Liver (tissue), 9 donors: ENCODE data around the gene CDKN1A. TPM values are rescaled to one million over a fixed set of nuclear protein-coding genes. Genes with fewer than 3 reads are reported as not detected.

ENCODE experiments used
- DNase-seq: peaks from one replicate; pipeline ENCODE4 v3.0.0-alpha.2; 2017; ENCODE audit warnings: low spot score
- H3K27ac ChIP-seq, 2 donors: one replicate each; pipeline ENCODE4 v1.7.0; 2013; ENCODE audit warnings: inconsistent platforms in 2 of 2, low read length in 2 of 2, control low read depth in 1 of 2, low read depth in 1 of 2, mild to moderate bottlenecking in 1 of 2
- H3K27me3 ChIP-seq, 4 donors: one replicate each; pipeline versions ENCODE4 v1.6.1 to v1.7.0; 2013; ENCODE audit warnings: low read length in 3 of 4, inconsistent platforms in 1 of 4, mild to moderate bottlenecking in 1 of 4, moderate library complexity in 1 of 4; ENCODE audit not compliant: control insufficient read depth in 4 of 4, insufficient read depth in 4 of 4
- H3K36me3 ChIP-seq, 4 donors: one replicate each; pipeline versions ENCODE4 v1.6.1 to v1.7.0; 2013; ENCODE audit warnings: low read length in 3 of 4, mild to moderate bottlenecking in 3 of 4, low read depth in 1 of 4, moderate library complexity in 1 of 4; ENCODE audit not compliant: control insufficient read depth in 4 of 4, insufficient read depth in 3 of 4
- H3K4me1 ChIP-seq, 4 donors: one replicate each; pipeline versions ENCODE4 v1.6.1 to v1.7.0; 2013; ENCODE audit warnings: low read length in 3 of 4, mild to moderate bottlenecking in 3 of 4, moderate library complexity in 1 of 4; ENCODE audit not compliant: control insufficient read depth in 4 of 4, insufficient read depth in 4 of 4
- H3K4me3 ChIP-seq, 3 donors: one replicate each; pipeline versions ENCODE4 v1.6.1 to v1.7.0; 2013; ENCODE audit warnings: low read length in 3 of 3, control low read depth in 1 of 3, low read depth in 1 of 3, mild to moderate bottlenecking in 1 of 3
- H3K9ac ChIP-seq, 2 donors: one replicate each; pipeline ENCODE4 v1.7.0; 2013; ENCODE audit warnings: low read length in 2 of 2, mild to moderate bottlenecking in 2 of 2, moderate library complexity in 2 of 2, control low read depth in 1 of 2, low read depth in 1 of 2
- H3K9me3 ChIP-seq, 4 donors: one replicate each; pipeline versions ENCODE4 v1.6.1 to v1.7.0; 2013; ENCODE audit warnings: low read length in 3 of 4; ENCODE audit not compliant: control insufficient read depth in 4 of 4
- ATF3 ChIP-seq: IDR thresholded peaks from 2 replicates; pipeline ENCODE4 v1.6.1; 2016; ENCODE audit warnings: antibody characterized with exemption
- EGR1 ChIP-seq, 2 donors: IDR thresholded peaks; 2 replicates each; pipeline ENCODE4 v1.6.1; 2016 to 2018; ENCODE audit warnings: antibody characterized with exemption in 2 of 2, low read depth in 2 of 2
- FOXA2 ChIP-seq: IDR thresholded peaks from 2 replicates; pipeline ENCODE4 v1.6.1; 2016; ENCODE audit warnings: antibody characterized with exemption
- GABPA ChIP-seq, 2 donors: IDR thresholded peaks in 1 of 2; conservative IDR thresholded peaks in 1 of 2; 2 replicates each; pipeline ENCODE4 v1.6.1; 2016; ENCODE audit warnings: antibody characterized with exemption in 2 of 2, mild to moderate bottlenecking in 1 of 2, moderate library complexity in 1 of 2
- HNF4A ChIP-seq, 2 donors: conservative IDR thresholded peaks; 2 replicates each; pipeline ENCODE4 v1.6.1; 2016; ENCODE audit warnings: antibody characterized with exemption in 2 of 2, mild to moderate bottlenecking in 2 of 2
- HNF4G ChIP-seq: IDR thresholded peaks from 2 replicates; pipeline ENCODE4 v1.6.1; 2016; ENCODE audit warnings: antibody characterized with exemption
- JUND ChIP-seq, 2 donors: IDR thresholded peaks; 2 replicates each; pipeline ENCODE4 v1.6.1; 2016; ENCODE audit warnings: antibody characterized with exemption in 2 of 2
- RAD21 ChIP-seq, 2 donors: IDR thresholded peaks; 2 replicates each; pipeline ENCODE4 v1.6.1; 2016; ENCODE audit warnings: antibody characterized with exemption in 2 of 2, mild to moderate bottlenecking in 2 of 2
- REST ChIP-seq: IDR thresholded peaks from 2 replicates; pipeline ENCODE4 v1.6.1; 2016; ENCODE audit warnings: antibody characterized with exemption, mild to moderate bottlenecking
- SP1 ChIP-seq: IDR thresholded peaks from 2 replicates; pipeline ENCODE4 v1.6.1; 2018; ENCODE audit warnings: antibody characterized with exemption, mild to moderate bottlenecking
- TAF1 ChIP-seq: conservative IDR thresholded peaks from 2 replicates; pipeline ENCODE4 v1.6.1; 2016; ENCODE audit warnings: antibody characterized with exemption, mild to moderate bottlenecking
- YY1 ChIP-seq: IDR thresholded peaks from 2 replicates; pipeline ENCODE4 v1.6.1; 2016; ENCODE audit warnings: antibody characterized with exemption, mild to moderate bottlenecking
- ZBTB33 ChIP-seq: IDR thresholded peaks from 2 replicates; pipeline ENCODE4 v1.6.1; 2016; ENCODE audit warnings: antibody characterized with exemption
- WGBS: extraction: QIAGEN DNeasy Blood & Tissue Kit; methylation state at CpG from one replicate; pipeline ENCODE4 v1.1.7; 2013; 5-methylcytosine and 5-hydroxymethylcytosine counted together
- polyA plus RNA-seq, 2 donors: library from polyadenylated mRNA; stranded (reverse) in 1 of 2; unstranded in 1 of 2; fragments of 200-250 nt in 1 of 2; fragments of >200 nt in 1 of 2; fragmentation: Nextera tagmentation in 1 of 2; extraction: Ambion mirVana in 1 of 2; gene quantifications; one replicate each; pipeline versions ENCODE4 v1.2.1 to v1.2.3, GENCODE V29; 2013 to 2015
- total RNA-seq, 2 donors: library from RNA; depleted of rRNA; stranded (reverse); fragments of >200 nt; gene quantifications; one replicate each; pipeline ENCODE4 v1.2.3, GENCODE V29; 2014
- TF ChIP-seq, protein P1 (sequence below): fragments of 150-350 bp; IDR thresholded peaks from 2 replicates; pipeline ENCODE4 v1.5.1; 2017; ENCODE audit warnings: improper control_type of control experiment, low read depth, low read length; ENCODE audit not compliant: missing input control
- donor health status: healthy.
- donor health status: healthy.
- donor health status: healthy.
- donor health status: healthy.
- donor health status: healthy.

The CDKN1A gene
- total and polyA plus RNA-seq, 4 donors, result 3.2 to 41.7 (median 20.5) TPM

- WGBS, result 92% methylated on average over 6 of the region's 6 CpGs
- H3K27me3 ChIP-seq, result peaks cover 0 to 5% (median 0%) of the 10 kb centered on the region in 4 donors
These were observed 16.1 kb downstream of the CDKN1A start for GRCh38 chr6:36694616-36695015.

More at GRCh38 chr6:36694616-36695015, 16.1 kb downstream of the CDKN1A start:
- DNase-seq, result no peak
- H3K4me3 ChIP-seq, result no peak overlapping the region
- H3K9me3 ChIP-seq, result no peaks in the 10 kb centered on the region
- peaks cover 0 to 2% (median 0%) of the 10 kb centered on the region in 4 donors for H3K4me1 ChIP-seq
- no peaks in the 10 kb centered on the region for H3K36me3 ChIP-seq
- H3K27ac ChIP-seq, result no peak overlapping the region
- TF ChIP-seq GABPA (IDR thresholded peaks at IDR 0.05 in 1 of 2, conservative IDR thresholded peaks at IDR 0.05 in 1 of 2), result no peak
- no peak for TF ChIP-seq JUND (IDR thresholded peaks at IDR 0.05)
- no peak for TF ChIP-seq RAD21 (IDR thresholded peaks at IDR 0.05)
- no peak for TF ChIP-seq ATF3
- no peak for TF ChIP-seq SP1
- no peak for TF ChIP-seq FOXA2
- no peak for TF ChIP-seq EGR1 (IDR thresholded peaks at IDR 0.05; ENCODE audit: low read depth in 2 of 2)
- no peak for TF ChIP-seq HNF4G
- TF ChIP-seq YY1, result no peak
- TF ChIP-seq, protein P1, sequence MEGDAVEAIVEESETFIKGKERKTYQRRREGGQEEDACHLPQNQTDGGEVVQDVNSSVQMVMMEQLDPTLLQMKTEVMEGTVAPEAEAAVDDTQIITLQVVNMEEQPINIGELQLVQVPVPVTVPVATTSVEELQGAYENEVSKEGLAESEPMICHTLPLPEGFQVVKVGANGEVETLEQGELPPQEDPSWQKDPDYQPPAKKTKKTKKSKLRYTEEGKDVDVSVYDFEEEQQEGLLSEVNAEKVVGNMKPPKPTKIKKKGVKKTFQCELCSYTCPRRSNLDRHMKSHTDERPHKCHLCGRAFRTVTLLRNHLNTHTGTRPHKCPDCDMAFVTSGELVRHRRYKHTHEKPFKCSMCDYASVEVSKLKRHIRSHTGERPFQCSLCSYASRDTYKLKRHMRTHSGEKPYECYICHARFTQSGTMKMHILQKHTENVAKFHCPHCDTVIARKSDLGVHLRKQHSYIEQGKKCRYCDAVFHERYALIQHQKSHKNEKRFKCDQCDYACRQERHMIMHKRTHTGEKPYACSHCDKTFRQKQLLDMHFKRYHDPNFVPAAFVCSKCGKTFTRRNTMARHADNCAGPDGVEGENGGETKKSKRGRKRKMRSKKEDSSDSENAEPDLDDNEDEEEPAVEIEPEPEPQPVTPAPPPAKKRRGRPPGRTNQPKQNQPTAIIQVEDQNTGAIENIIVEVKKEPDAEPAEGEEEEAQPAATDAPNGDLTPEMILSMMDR, result no peak
- no peak for TF ChIP-seq HNF4A (conservative IDR thresholded peaks at IDR 0.05)
- no peak for TF ChIP-seq ZBTB33
- no peak for TF ChIP-seq TAF1
- TF ChIP-seq REST, result no peak
- no peak overlapping the region for H3K9ac ChIP-seq
